DND-41 (cell line): Measurements from ENCODE around the gene CFAP97.
A peak's percentile ranks its signal among the peaks of the same experiment; 100 is the strongest.

Source experiments
- ATAC-seq: fragments of 200-7000 bp; cut with Tn5 transposase; 3 replicates; pipeline ENCODE4 v1.9.1; 2021; ENCODE audit warnings: low read depth; ENCODE audit not compliant: insufficient read depth
- DNase-seq: peaks from one replicate; pipeline ENCODE4 v3.0.0-alpha.2; 2020
- H2AFZ ChIP-seq: 2 replicates; pipeline ENCODE4 v1.6.0; 2012; ENCODE audit warnings: low read depth, low read length
- H3K27ac ChIP-seq: 2 replicates; pipeline ENCODE4 v1.5.1; 2012; ENCODE audit warnings: low read length, inconsistent platforms
- H3K27me3 ChIP-seq: fragments of 200-600 bp; sonication (generic); 2 replicates; pipeline ENCODE4 v1.6.0; 2012; ENCODE audit warnings: low read length, mild to moderate bottlenecking, inconsistent platforms; ENCODE audit not compliant: insufficient read depth, poor library complexity
- H3K36me3 ChIP-seq: 2 replicates; pipeline ENCODE4 v1.5.1; 2012; ENCODE audit warnings: low read length, inconsistent platforms; ENCODE audit not compliant: insufficient read depth
- H3K4me1 ChIP-seq: 2 replicates; pipeline ENCODE4 v1.5.1; 2012; ENCODE audit warnings: mild to moderate bottlenecking, low read length; ENCODE audit not compliant: insufficient read depth
- H3K4me2 ChIP-seq: 2 replicates; pipeline ENCODE4 v1.6.0; 2012; ENCODE audit warnings: mild to moderate bottlenecking, moderate library complexity, low read length, inconsistent platforms; ENCODE audit not compliant: insufficient read depth
- H3K4me3 ChIP-seq, 2 experiments: fragments of 200-600 bp in 1 of 2; shearing (Covaris generic) in 1 of 2; 2 replicates each; pipeline ENCODE4 v1.5.1; 2012 to 2016; ENCODE audit warnings: inconsistent platforms in 2 of 2, low read length in 2 of 2, mild to moderate bottlenecking in 2 of 2, low read depth in 1 of 2, moderate library complexity in 1 of 2
- H3K79me2 ChIP-seq: 2 replicates; pipeline ENCODE4 v1.6.0; 2012; ENCODE audit warnings: low read length, inconsistent platforms; ENCODE audit not compliant: insufficient read depth
- H3K9ac ChIP-seq: 2 replicates; pipeline ENCODE4 v1.6.0; 2012; ENCODE audit warnings: low read depth, mild to moderate bottlenecking, inconsistent platforms, low read length, moderate library complexity
- H3K9me3 ChIP-seq: 2 replicates; pipeline ENCODE4 v1.5.1; 2012; ENCODE audit warnings: low read length, moderate library complexity, mild to moderate bottlenecking, inconsistent platforms; ENCODE audit not compliant: insufficient read depth, severe bottlenecking
- H4K20me1 ChIP-seq: 2 replicates; pipeline ENCODE4 v1.6.0; 2012; ENCODE audit warnings: low read length; ENCODE audit not compliant: insufficient read depth
- CTCF ChIP-seq: IDR thresholded peaks from 2 replicates; pipeline ENCODE4 v1.5.1; 2012; ENCODE audit warnings: borderline replicate concordance, low read length, moderate library complexity, mild to moderate bottlenecking; ENCODE audit not compliant: poor library complexity, severe bottlenecking; ENCODE audit errors: extremely low read depth
- EZH2 ChIP-seq: IDR thresholded peaks from 3 replicates; pipeline ENCODE4 v1.6.1; 2012; ENCODE audit warnings: borderline replicate concordance, low read depth, mild to moderate bottlenecking, moderate library complexity, low read length, inconsistent platforms; ENCODE audit not compliant: severe bottlenecking

CFAP97 gene

GRCh38 chr4:185189606-185190305 lies 14.0 kb downstream of the CFAP97 start:
- no peak for DNase-seq
- peaks cover 26% of the 10 kb centered on the region for H3K36me3 ChIP-seq
- H3K4me3 ChIP-seq = no peak overlapping the region
- peaks cover 3% of the 10 kb centered on the region; the same call in 1 of the 2 replicates for H4K20me1 ChIP-seq
- H3K4me2 ChIP-seq = no peak overlapping the region
- no peak for TF ChIP-seq CTCF
- no peak for TF ChIP-seq EZH2
- no peak overlapping the region for H3K9ac ChIP-seq
- no peak for ATAC-seq
- H2AFZ ChIP-seq = no peak overlapping the region
- H3K27ac ChIP-seq = no peak overlapping the region
- H3K27me3 ChIP-seq = no peaks in the 10 kb centered on the region
- H3K9me3 ChIP-seq = no peaks in the 10 kb centered on the region
- peaks cover 15% of the 10 kb centered on the region for H3K79me2 ChIP-seq
- no peaks in the 10 kb centered on the region for H3K4me1 ChIP-seq

GRCh38 chr4:185186769-185187168 lies 17.0 kb downstream of the CFAP97 start:
- Histone ChIP-seq H3K79me2 (peaks cover 17% of the 10 kb centered on the region), H3K4me3 (no peak overlapping the region), H3K9ac (no peak overlapping the region), H3K27me3 (no peaks in the 10 kb centered on the region), H3K36me3 (peaks cover 33% of the 10 kb centered on the region), H3K4me1 (no peaks in the 10 kb centered on the region), H4K20me1 (peaks cover 20% of the 10 kb centered on the region; the same call in 1 of the 2 replicates), H3K9me3 (no peaks in the 10 kb centered on the region), H3K27ac (no peak overlapping the region), H3K4me2 (no peak overlapping the region), H2AFZ (no peak overlapping the region)
- TF ChIP-seq CTCF (no peak), EZH2 (no peak)
- ATAC-seq (no peak), DNase-seq (no peak)

- Histone ChIP-seq H3K4me2 (no peak overlapping the region), H3K9ac (no peak overlapping the region), H3K79me2 (peaks cover 24% of the 10 kb centered on the region), H4K20me1 (peaks cover 34% of the 10 kb centered on the region), H3K27ac (no peak overlapping the region), H3K36me3 (peaks cover 18% of the 10 kb centered on the region), H2AFZ (no peak overlapping the region), H3K9me3 (no peaks in the 10 kb centered on the region), H3K27me3 (no peaks in the 10 kb centered on the region), H3K4me3 (no peak overlapping the region), H3K4me1 (no peaks in the 10 kb centered on the region)
- TF ChIP-seq EZH2 (no peak), CTCF (peak; percentile 79)
- ATAC-seq (peak; percentile 86), DNase-seq (peak; percentile 75)
Observed at GRCh38 chr4:185183622-185184281, 20.0 kb downstream of the CFAP97 start.
